Ovary (tissue), 9 donors: ENCODE data around the gene CENATAC. TPM values are rescaled to one million over a fixed set of nuclear protein-coding genes. Genes with fewer than 3 reads are reported as not detected.

Experiments
- DNase-seq, 5 donors: peaks; one replicate each; pipeline ENCODE4 v3.0.0-alpha.2; 2019 to 2020
- H3K27ac ChIP-seq, 2 donors: fragments of 200-600 bp; one replicate each; pipeline versions ENCODE4 v1.5.1 to v1.8.0; 2019 to 2022
- H3K27me3 ChIP-seq: fragments of 200-600 bp; one replicate; pipeline ENCODE4 v1.8.0; 2022
- H3K36me3 ChIP-seq: fragments of 200-600 bp; sonication (generic); one replicate; pipeline ENCODE4 v1.5.1; 2019
- H3K4me1 ChIP-seq: one replicate; pipeline ENCODE4 v1.8.1; 2013; ENCODE audit warnings: mild to moderate bottlenecking, moderate library complexity; ENCODE audit not compliant: insufficient read depth
- H3K4me3 ChIP-seq: fragments of 200-600 bp; sonication (generic); one replicate; pipeline ENCODE4 v1.5.1; 2017
- H3K9me3 ChIP-seq, 2 donors: fragments of 200-600 bp in 1 of 2; sonication (generic) in 1 of 2; one replicate each; pipeline versions ENCODE4 v1.5.1 to v1.8.1; 2013 to 2019; ENCODE audit warnings: mild to moderate bottlenecking in 1 of 2, moderate library complexity in 1 of 2
- CTCF ChIP-seq, 3 donors: fragments of 450-650 bp in 2 of 3; fragments of 200-600 bp in 1 of 3; IDR thresholded peaks; one replicate each; pipeline versions ENCODE4 v1.5.1 to v1.8.0; 2016 to 2022; ENCODE audit warnings: antibody characterized with exemption in 3 of 3, mild to moderate bottlenecking in 1 of 3
- EP300 ChIP-seq: sonication (generic); formaldehyde crosslinking; IDR thresholded peaks from one replicate; pipeline ENCODE4 v1.6.1; 2017; ENCODE audit warnings: antibody characterized with exemption
- POLR2A ChIP-seq: fragments of 450-650 bp; IDR thresholded peaks from one replicate; pipeline ENCODE4 v1.6.1; 2017; ENCODE audit warnings: antibody characterized with exemption, mild to moderate bottlenecking, moderate library complexity
- WGBS, 3 donors: extraction: QIAGEN DNeasy Blood & Tissue Kit in 1 of 3; methylation state at CpG; one replicate each; pipeline versions ENCODE4 v1.1.5 to v1.1.7; 2013 to 2017; 5-methylcytosine and 5-hydroxymethylcytosine counted together
- intact Hi-C, 4 donors: fragments of 100-400 bp; cut with DNase I; formaldehyde crosslinking; loops; one replicate each; pipeline versions ENCODE4 v1.11.0 to v1.15.1; 2022 to 2023
- polyA plus RNA-seq, 2 donors: library from polyadenylated mRNA; stranded (reverse); fragments of 200-250 nt in 1 of 2; fragments of 350-450 nt in 1 of 2; fragmentation: Illumina TruSeq in 1 of 2; extraction: RNeasy Lipid Tissue Mini Kit (QIAGEN cat#74804) in 1 of 2; gene quantifications; one replicate each; pipeline ENCODE4 v1.2.3, GENCODE V29; 2013 to 2014
- total RNA-seq, 7 donors: library from RNA; depleted of rRNA in 2 of 7; stranded (reverse); fragments of >200 nt in 2 of 7; fragmentation: NEBNext Ultra II Directional in 3 of 7; extraction: Animal tissue kit (Norgen Biotek cat#: 25700) in 3 of 7; gene quantifications; one replicate each; pipeline versions ENCODE4 v1.1.0 to v1.2.4, GENCODE V29; 2016 to 2023
- donor health status: DM: no; HTN: no; CAD: no; lungs with moderate emphysema.
- donor health status: DM: no; HTN: no; CAD: no.
- donor health status: Bipolar disorder and iron deficiency.
- donor health status: DM: yes; HTN: yes; CAD: no.
- donor health status: DM: no; HTN: no; CAD: no.
- donor health status: DM: yes; HTN: yes; CAD: no.

Gene CENATAC
- total and polyA plus RNA-seq, 9 donors = 19.9 to 51.0 (median 26.3) TPM

GRCh38 chr11:119048644-119049043 lies 50.7 kb downstream of the CENATAC start:
- Histone ChIP-seq H3K9me3 (no peaks in the 10 kb centered on the region), H3K4me3 (no peak overlapping the region), H3K36me3 (no peaks in the 10 kb centered on the region), H3K27ac (no peak overlapping the region), H3K27me3 (no peaks in the 10 kb centered on the region), H3K4me1 (no peaks in the 10 kb centered on the region)
- WGBS, 3 donors = 91 to 92% (median 92%) methylated on average over 9 of the region's 9 CpGs
- intact Hi-C loops = no loop called here
- DNase-seq = no peak
- no peak for TF ChIP-seq CTCF (IDR thresholded peaks at IDR 0.05)
- no peak for TF ChIP-seq EP300
- no peak for TF ChIP-seq POLR2A

- intact Hi-C loops = no loop called here
- Histone ChIP-seq H3K27ac (no peak overlapping the region), H3K4me3 (no peak overlapping the region), H3K36me3 (no peaks in the 10 kb centered on the region), H3K9me3 (no peaks in the 10 kb centered on the region), H3K27me3 (no peaks in the 10 kb centered on the region), H3K4me1 (no peaks in the 10 kb centered on the region)
- no peak for DNase-seq
- WGBS, 3 donors = 90% methylated on average over 7 of the region's 7 CpGs
- TF ChIP-seq CTCF (IDR thresholded peaks at IDR 0.05) = no peak
- TF ChIP-seq POLR2A = no peak
- TF ChIP-seq EP300 = no peak
Observed at GRCh38 chr11:119049081-119049480, 51.1 kb downstream of the CENATAC start.

- Histone ChIP-seq H3K27me3 (no peaks in the 10 kb centered on the region), H3K9me3 (no peaks in the 10 kb centered on the region), H3K36me3 (no peaks in the 10 kb centered on the region), H3K4me1 (peaks cover 4% of the 10 kb centered on the region), H3K4me3 (no peak overlapping the region), H3K27ac (no peak overlapping the region)
- DNase-seq = no peak
- intact Hi-C loops = no loop called here
- TF ChIP-seq EP300 (no peak), POLR2A (no peak), CTCF (IDR thresholded peaks at IDR 0.05) (no peak)
- WGBS, 3 donors = 80 to 83% (median 82%) methylated on average over 17 of the region's 17 CpGs
Observed at GRCh38 chr11:119051440-119052162, 53.7 kb downstream of the CENATAC start.

GRCh38 chr11:119052163-119052814 lies 54.4 kb downstream of the CENATAC start:
- H3K9me3 ChIP-seq = no peaks in the 10 kb centered on the region
- no peak for TF ChIP-seq POLR2A
- no peak for TF ChIP-seq EP300
- TF ChIP-seq CTCF (IDR thresholded peaks at IDR 0.05) = no peak
- H3K4me3 ChIP-seq = no peak overlapping the region
- no peaks in the 10 kb centered on the region for H3K27me3 ChIP-seq
- H3K4me1 ChIP-seq = peaks cover 4% of the 10 kb centered on the region
- H3K36me3 ChIP-seq = no peaks in the 10 kb centered on the region
- no peak for DNase-seq
- intact Hi-C loops = no loop called here
- 91 to 95% (median 92%) methylated on average over 23 of the region's 23 CpGs for WGBS, 3 donors
- no peak overlapping the region for H3K27ac ChIP-seq
